HEK293 (cell line): Measurements from ENCODE around the gene MEMO1.

Source experiments
- CTCF ChIA-PET: fragments of 350-600 bp; formaldehyde crosslinking; extraction: SDS; loops from one replicate; lab custom pipeline; 2021; ENCODE audit warnings: antibody characterized with exemption; lab: Yijun Ruan, JAX
- POLR2A ChIA-PET: fragments of 300-600 bp; formaldehyde crosslinking; extraction: SDS; loops from one replicate; lab custom pipeline; 2020; ENCODE audit warnings: antibody characterized with exemption, inconsistent platforms; lab: Yijun Ruan, JAX
- H3K27ac ChIP-seq: fragments of 200-500 bp; sonication (Bioruptor generic); 2 replicates; pipeline ENCODE4 v1.5.1; 2014; ENCODE audit warnings: low read depth, low read length, control low read depth, inconsistent platforms; ENCODE audit errors: extremely low read depth
- H3K36me3 ChIP-seq, 2 experiments: fragments of 200-500 bp in 1 of 2; sonication (Bioruptor generic) in 1 of 2; 1 replicate in 1 of 2; 2 replicates in 1 of 2; pipeline ENCODE4 v1.5.1; 2014 to 2017; ENCODE audit warnings: inconsistent platforms in 2 of 2, low read length in 2 of 2; ENCODE audit not compliant: control insufficient read depth in 2 of 2, insufficient read depth in 1 of 2
- H3K4me1 ChIP-seq: fragments of 200-500 bp; sonication (Bioruptor generic); 2 replicates; pipeline ENCODE4 v1.5.1; 2014; ENCODE audit warnings: mild to moderate bottlenecking, low read length, inconsistent platforms; ENCODE audit not compliant: control insufficient read depth, insufficient read depth
- H3K4me3 ChIP-seq: 2 replicates; pipeline ENCODE4 v1.5.1; 2011; ENCODE audit warnings: low read depth, mild to moderate bottlenecking, control low read depth, low read length, moderate library complexity
- H3K9me3 ChIP-seq: fragments of 200-500 bp; sonication (Bioruptor generic); 2 replicates; pipeline ENCODE4 v1.5.1; 2014; ENCODE audit warnings: low read depth, low read length, inconsistent platforms; ENCODE audit not compliant: control insufficient read depth, insufficient read depth
- BCL11A ChIP-seq: fragments of 450-650 bp; formaldehyde crosslinking; IDR thresholded peaks from 2 replicates; pipeline ENCODE4 v1.5.1; 2016; ENCODE audit warnings: low read depth, missing biosample characterization, missing genetic modification characterization
- HOXC10 ChIP-seq: sonication (generic); formaldehyde crosslinking; IDR thresholded peaks from 2 replicates; pipeline ENCODE4 v1.8.1; 2023; ENCODE audit warnings: mild to moderate bottlenecking, missing genetic modification reagents
- IKZF3 ChIP-seq: fragments of 450-650 bp; IDR thresholded peaks from 2 replicates; pipeline ENCODE4 v1.5.0; 2018; ENCODE audit warnings: missing biosample characterization, mild to moderate bottlenecking, missing genetic modification characterization, moderate library complexity
- MEIS1 ChIP-seq: sonication (generic); formaldehyde crosslinking; IDR thresholded peaks from 2 replicates; pipeline ENCODE4 v1.8.1; 2022; ENCODE audit warnings: missing genetic modification reagents, mild to moderate bottlenecking, borderline replicate concordance
- SCRT2 ChIP-seq: fragments of 450-650 bp; formaldehyde crosslinking; IDR thresholded peaks from 2 replicates; pipeline ENCODE4 v1.5.1; 2016; ENCODE audit warnings: missing biosample characterization, missing genetic modification characterization
- SP7 ChIP-seq: fragments of 450-650 bp; formaldehyde crosslinking; IDR thresholded peaks from 2 replicates; pipeline ENCODE4 v1.5.1; 2016; ENCODE audit warnings: missing biosample characterization, missing genetic modification characterization
- YY1 ChIP-seq: fragments of 450-650 bp; formaldehyde crosslinking; IDR thresholded peaks from 2 replicates; pipeline ENCODE4 v1.5.1; 2018; ENCODE audit warnings: missing biosample characterization, missing genetic modification characterization
- YY2 ChIP-seq: fragments of 450-650 bp; formaldehyde crosslinking; IDR thresholded peaks from 2 replicates; pipeline ENCODE4 v1.5.1; 2016; ENCODE audit warnings: missing biosample characterization, missing genetic modification characterization
- ZBTB21 ChIP-seq: fragments of 450-650 bp; formaldehyde crosslinking; IDR thresholded peaks from 2 replicates; pipeline ENCODE4 v1.5.1; 2017; ENCODE audit warnings: missing biosample characterization, missing genetic modification characterization
- ZFHX2 ChIP-seq: fragments of 450-650 bp; formaldehyde crosslinking; conservative IDR thresholded peaks from 2 replicates; pipeline ENCODE4 v1.5.1; 2016; ENCODE audit warnings: missing biosample characterization, missing genetic modification characterization
- ZNF10 ChIP-seq: fragments of 450-650 bp; formaldehyde crosslinking; IDR thresholded peaks from 2 replicates; pipeline ENCODE4 v1.5.1; 2017; ENCODE audit warnings: missing biosample characterization, missing genetic modification characterization
- ZNF146 ChIP-seq: fragments of 450-650 bp; formaldehyde crosslinking; IDR thresholded peaks from 2 replicates; pipeline ENCODE4 v1.5.1; 2016; ENCODE audit warnings: missing biosample characterization, missing genetic modification characterization
- ZNF211 ChIP-seq: fragments of 450-650 bp; formaldehyde crosslinking; IDR thresholded peaks from 2 replicates; pipeline ENCODE4 v1.5.1; 2016; ENCODE audit warnings: low read depth, missing biosample characterization, missing genetic modification characterization
- ZNF23 ChIP-seq: fragments of 450-650 bp; formaldehyde crosslinking; IDR thresholded peaks from 2 replicates; pipeline ENCODE4 v1.5.1; 2016; ENCODE audit warnings: missing biosample characterization, missing genetic modification characterization, borderline replicate concordance
- ZNF26 ChIP-seq: fragments of 450-650 bp; formaldehyde crosslinking; IDR thresholded peaks from 2 replicates; pipeline ENCODE4 v1.5.1; 2016; ENCODE audit warnings: missing biosample characterization, missing genetic modification characterization
- ZNF302 ChIP-seq: fragments of 450-650 bp; formaldehyde crosslinking; IDR thresholded peaks from 2 replicates; pipeline ENCODE4 v1.5.1; 2016; ENCODE audit warnings: missing biosample characterization, missing genetic modification characterization, low read depth
- ZNF341 ChIP-seq: fragments of 450-650 bp; formaldehyde crosslinking; IDR thresholded peaks from 2 replicates; pipeline ENCODE4; 2016; ENCODE audit warnings: low read depth, missing biosample characterization, missing genetic modification characterization
- ZNF354C ChIP-seq: fragments of 450-650 bp; formaldehyde crosslinking; IDR thresholded peaks from 2 replicates; pipeline ENCODE4 v1.5.1; 2016; ENCODE audit warnings: missing biosample characterization, missing genetic modification characterization, low read depth, borderline replicate concordance
- ZNF37A ChIP-seq: fragments of 450-650 bp; IDR thresholded peaks from 2 replicates; pipeline ENCODE4 v1.5.1; 2018; ENCODE audit warnings: missing biosample characterization, missing genetic modification characterization
- ZNF398 ChIP-seq: fragments of 450-650 bp; formaldehyde crosslinking; IDR thresholded peaks from 2 replicates; pipeline ENCODE4 v1.5.1; 2017; ENCODE audit warnings: missing biosample characterization, missing genetic modification characterization
- ZNF426 ChIP-seq: fragments of 450-650 bp; formaldehyde crosslinking; IDR thresholded peaks from 2 replicates; pipeline ENCODE4 v1.5.1; 2017; ENCODE audit warnings: missing biosample characterization, missing genetic modification characterization, mild to moderate bottlenecking, inconsistent platforms, moderate library complexity
- ZNF571 ChIP-seq: fragments of 450-650 bp; formaldehyde crosslinking; IDR thresholded peaks from 2 replicates; pipeline ENCODE4 v1.5.0; 2017; ENCODE audit warnings: missing biosample characterization, missing genetic modification characterization
- ZNF585B ChIP-seq: fragments of 450-650 bp; formaldehyde crosslinking; IDR thresholded peaks from 2 replicates; pipeline ENCODE4 v1.5.1; 2016; ENCODE audit warnings: missing biosample characterization, missing genetic modification characterization
- ZNF610 ChIP-seq: fragments of 450-650 bp; formaldehyde crosslinking; IDR thresholded peaks from 2 replicates; pipeline ENCODE4 v1.5.1; 2016; ENCODE audit warnings: missing biosample characterization, missing genetic modification characterization, borderline replicate concordance
- ZNF621 ChIP-seq: fragments of 450-650 bp; formaldehyde crosslinking; IDR thresholded peaks from 2 replicates; pipeline ENCODE4 v1.5.1; 2017; ENCODE audit warnings: missing biosample characterization, missing genetic modification characterization
- ZNF624 ChIP-seq: fragments of 450-650 bp; formaldehyde crosslinking; IDR thresholded peaks from 2 replicates; pipeline ENCODE4 v1.5.1; 2017; ENCODE audit warnings: missing biosample characterization, missing genetic modification characterization
- ZNF629 ChIP-seq: fragments of 450-650 bp; formaldehyde crosslinking; IDR thresholded peaks from 2 replicates; pipeline ENCODE4 v1.5.1; 2017; ENCODE audit warnings: missing biosample characterization, missing genetic modification characterization
- ZNF654 ChIP-seq: fragments of 450-650 bp; formaldehyde crosslinking; IDR thresholded peaks from 2 replicates; pipeline ENCODE4 v1.5.1; 2016; ENCODE audit warnings: low read depth, missing biosample characterization, missing genetic modification characterization
- ZNF658 ChIP-seq: fragments of 450-650 bp; formaldehyde crosslinking; IDR thresholded peaks from 2 replicates; pipeline ENCODE4; 2016; ENCODE audit warnings: missing biosample characterization, missing genetic modification characterization
- ZSCAN18 ChIP-seq: fragments of 450-650 bp; formaldehyde crosslinking; IDR thresholded peaks from 2 replicates; pipeline ENCODE4 v1.5.1; 2016; ENCODE audit warnings: missing biosample characterization, missing genetic modification characterization
- ZSCAN4 ChIP-seq: fragments of 450-650 bp; formaldehyde crosslinking; IDR thresholded peaks from 2 replicates; pipeline ENCODE4 v1.5.1; 2017; ENCODE audit warnings: missing biosample characterization, missing genetic modification characterization

Gene MEMO1

GRCh38 chr2:31979018-31979417 lies 31.8 kb downstream of the MEMO1 start:
- Histone ChIP-seq H3K4me3 (no peak overlapping the region), H3K36me3 (no peaks in the 10 kb centered on the region), H3K9me3 (no peaks in the 10 kb centered on the region), H3K27ac (no peak overlapping the region), H3K4me1 (peaks cover 2% of the 10 kb centered on the region; the same call in 1 of the 2 replicates)
- TF ChIP-seq ZNF654 (tag by site-specific recombination) (no peak), ZNF302 (no peak), ZSCAN4 (tag by site-specific recombination) (no peak), ZNF426 (tag by site-specific recombination) (no peak), ZNF610 (tag by site-specific recombination) (no peak), ZNF146 (tag by site-specific recombination) (no peak), ZNF354C (tag by site-specific recombination) (no peak), ZBTB21 (no peak), ZNF621 (no peak), HOXC10 (no peak), ZNF23 (no peak), SCRT2 (tag by site-specific recombination) (no peak), ZSCAN18 (no peak), YY1 (tag by site-specific recombination) (no peak), BCL11A (tag by site-specific recombination) (no peak)
- ChIA-PET CTCF (no interaction called here), POLR2A (no interaction called here)

GRCh38 chr2:31978436-31978835 lies 32.4 kb downstream of the MEMO1 start:
- no peak overlapping the region for H3K27ac ChIP-seq
- H3K36me3 ChIP-seq: no peaks in the 10 kb centered on the region
- POLR2A ChIA-PET: no interaction called here
- CTCF ChIA-PET: interaction anchor here (0.6 kb wide), 1 partner anchor 66 kb away, joined by 3 read pairs; no protein-coding TSS in a partner anchor
- peaks cover 3% of the 10 kb centered on the region; the same call in 1 of the 2 replicates for H3K4me1 ChIP-seq
- H3K4me3 ChIP-seq: no peak overlapping the region
- H3K9me3 ChIP-seq: no peaks in the 10 kb centered on the region
- TF ChIP-seq ZNF624 (tag by site-specific recombination) (no peak), ZNF341 (no peak), ZNF211 (tag by site-specific recombination) (no peak), YY1 (tag by site-specific recombination) (no peak), ZFHX2 (no peak), ZNF37A (no peak), ZNF629 (tag by site-specific recombination) (no peak), YY2 (no peak), ZNF621 (no peak)

GRCh38 chr2:31973665-31974064 lies 37.1 kb downstream of the MEMO1 start:
- Histone ChIP-seq H3K4me3 (no peak overlapping the region), H3K4me1 (peaks cover 3% of the 10 kb centered on the region; the same call in 1 of the 2 replicates), H3K27ac (no peak overlapping the region), H3K9me3 (no peaks in the 10 kb centered on the region), H3K36me3 (no peaks in the 10 kb centered on the region; a peak in 1 of 3 replicates)
- ChIA-PET POLR2A (no interaction called here), CTCF (no interaction called here)
- TF ChIP-seq ZNF398: no peak
- TF ChIP-seq IKZF3 (tag by site-specific recombination): no peak
- TF ChIP-seq ZNF585B (tag by site-specific recombination): no peak
- TF ChIP-seq ZNF10 (tag by site-specific recombination): no peak
- no peak for TF ChIP-seq MEIS1 (CRISPR knock-in tag)
- no peak for TF ChIP-seq SP7
- no peak for TF ChIP-seq ZNF26
- TF ChIP-seq ZNF658 (tag by site-specific recombination): no peak
- no peak for TF ChIP-seq YY2
- TF ChIP-seq ZNF571: no peak
